Measurements from ENCODE around the gene ITPK1.

Gene ITPK1

GRCh38 chr14:93029417-93029816, 86.3 kb downstream of the ITPK1 start:
- H3K9me2 ChIP-seq (replicated peaks; ENCODE audit: insufficient read depth, low read length): no peaks in the 10 kb centered on the region
- DNase-seq: no peak
- H3K4me1 ChIP-seq (ENCODE audit: low read length): no peaks in the 10 kb centered on the region
- TF ChIP-seq CTCF (IDR thresholded peaks at IDR 0.05; ENCODE audit: low read length) (no peak), EZH2phosphoT487 (IDR thresholded peaks at IDR 0.05; ENCODE audit: low read length) (no peak), EZH2 (optimal IDR thresholded peaks at IDR 0.05; ENCODE audit: low read depth, low read length) (no peak)
- no peak overlapping the region for H3K4me3 ChIP-seq (ENCODE audit: low read length)
- no peaks in the 10 kb centered on the region for H4K20me1 ChIP-seq (ENCODE audit: insufficient read depth, low read length)
- H3K9me3 ChIP-seq (replicated peaks; ENCODE audit: insufficient read depth, low read length): no peaks in the 10 kb centered on the region
- no peak overlapping the region for H3K27ac ChIP-seq (ENCODE audit: low read length)
- no peak overlapping the region for H3K9ac ChIP-seq (ENCODE audit: low read length)
- H3K36me3 ChIP-seq (replicated peaks; ENCODE audit: insufficient read depth, low read length): no peaks in the 10 kb centered on the region
- no peaks in the 10 kb centered on the region for H3K79me2 ChIP-seq (ENCODE audit: low read length)
- H3K4me2 ChIP-seq (ENCODE audit: low read depth, low read length): no peak overlapping the region
- no peaks in the 10 kb centered on the region for H3K27me3 ChIP-seq (replicated peaks; ENCODE audit: insufficient read depth, low read length)
- H3F3A ChIP-seq (ENCODE audit: insufficient read depth, low read length): no peaks in the 10 kb centered on the region
- no peak overlapping the region for H2AFZ ChIP-seq (ENCODE audit: low read length)

- Histone ChIP-seq H3K9me3 (replicated peaks; ENCODE audit: insufficient read depth, low read length) (no peaks in the 10 kb centered on the region), H3F3A (ENCODE audit: insufficient read depth, low read length) (no peaks in the 10 kb centered on the region), H3K9ac (ENCODE audit: low read length) (no peak overlapping the region), H3K4me2 (ENCODE audit: low read depth, low read length) (no peak overlapping the region), H3K36me3 (replicated peaks; ENCODE audit: insufficient read depth, low read length) (no peaks in the 10 kb centered on the region), H3K27me3 (replicated peaks; ENCODE audit: insufficient read depth, low read length) (no peaks in the 10 kb centered on the region), H3K9me2 (replicated peaks; ENCODE audit: insufficient read depth, low read length) (no peaks in the 10 kb centered on the region), H4K20me1 (ENCODE audit: insufficient read depth, low read length) (no peaks in the 10 kb centered on the region), H3K79me2 (ENCODE audit: low read length) (no peaks in the 10 kb centered on the region), H3K27ac (ENCODE audit: low read length) (no peak overlapping the region), H3K4me1 (ENCODE audit: low read length) (no peaks in the 10 kb centered on the region), H2AFZ (ENCODE audit: low read length) (no peak overlapping the region), H3K4me3 (ENCODE audit: low read length) (no peak overlapping the region)
- no peak for DNase-seq
- no peak for TF ChIP-seq EZH2 (optimal IDR thresholded peaks at IDR 0.05; ENCODE audit: low read depth, low read length)
- no peak for TF ChIP-seq EZH2phosphoT487 (IDR thresholded peaks at IDR 0.05; ENCODE audit: low read length)
- TF ChIP-seq CTCF (IDR thresholded peaks at IDR 0.05; ENCODE audit: low read length): no peak
These were observed 87.0 kb downstream of the ITPK1 start for GRCh38 chr14:93028724-93029076.

- Histone ChIP-seq H3K27ac (ENCODE audit: low read length) (no peak overlapping the region), H3K4me2 (ENCODE audit: low read depth, low read length) (no peak overlapping the region), H3K4me3 (ENCODE audit: low read length) (no peak overlapping the region), H3K9me3 (replicated peaks; ENCODE audit: insufficient read depth, low read length) (no peaks in the 10 kb centered on the region), H3K36me3 (replicated peaks; ENCODE audit: insufficient read depth, low read length) (no peaks in the 10 kb centered on the region), H3K79me2 (ENCODE audit: low read length) (no peaks in the 10 kb centered on the region), H3K4me1 (ENCODE audit: low read length) (no peaks in the 10 kb centered on the region), H3K9me2 (replicated peaks; ENCODE audit: insufficient read depth, low read length) (no peaks in the 10 kb centered on the region), H3K9ac (ENCODE audit: low read length) (no peak overlapping the region), H3K27me3 (replicated peaks; ENCODE audit: insufficient read depth, low read length) (no peaks in the 10 kb centered on the region), H4K20me1 (ENCODE audit: insufficient read depth, low read length) (no peaks in the 10 kb centered on the region), H2AFZ (ENCODE audit: low read length) (no peak overlapping the region), H3F3A (ENCODE audit: insufficient read depth, low read length) (no peaks in the 10 kb centered on the region)
- no peak for TF ChIP-seq CTCF (IDR thresholded peaks at IDR 0.05; ENCODE audit: low read length)
- no peak for TF ChIP-seq EZH2phosphoT487 (IDR thresholded peaks at IDR 0.05; ENCODE audit: low read length)
- TF ChIP-seq EZH2 (optimal IDR thresholded peaks at IDR 0.05; ENCODE audit: low read depth, low read length): no peak
- DNase-seq: no peak
These were observed 87.7 kb downstream of the ITPK1 start for GRCh38 chr14:93027810-93028723.
